Measurements from ENCODE around the gene OSR1. TPM values are rescaled to one million over a fixed set of nuclear protein-coding genes. Genes with fewer than 3 reads are reported as not detected.

OSR1 gene
- total RNA-seq, 1 experiment from 2014 or later = 2.6 TPM

- H2AFZ ChIP-seq (ENCODE audit: low read depth, low read length, poor library complexity, severe bottlenecking) = no peak overlapping the region
- no peak overlapping the region for H3K9ac ChIP-seq (ENCODE audit: low read length)
- no peak for TF ChIP-seq EGR1 (IDR thresholded peaks at IDR 0.05; ENCODE audit: low read depth)
- TF ChIP-seq REST (IDR thresholded peaks at IDR 0.05; ENCODE audit: low read depth) = no peak
- no peak for TF ChIP-seq RAD21 (IDR thresholded peaks at IDR 0.05; ENCODE audit: low read depth)
- no peak for TF ChIP-seq ZBTB33 (IDR thresholded peaks at IDR 0.05; ENCODE audit: extremely low read depth, insufficient replicate concordance, low read length)
- TF ChIP-seq POLR2A (IDR thresholded peaks at IDR 0.05; ENCODE audit: borderline replicate concordance, extremely low read depth, insufficient read depth, insufficient read length) = no peak
- TF ChIP-seq SRF (IDR thresholded peaks at IDR 0.05; ENCODE audit: low read depth) = no peak
- no peak for TF ChIP-seq SIN3A (IDR thresholded peaks at IDR 0.05; ENCODE audit: low read depth)
- TF ChIP-seq CBX3 (IDR thresholded peaks at IDR 0.05; ENCODE audit: low read depth) = no peak
- no peak for TF ChIP-seq JUND (IDR thresholded peaks at IDR 0.05)
- TF ChIP-seq CTCF (IDR thresholded peaks at IDR 0.05 in 2 of 3, conservative IDR thresholded peaks at IDR 0.05 in 1 of 3; ENCODE audit: borderline replicate concordance in 1 of 3, insufficient read depth in 1 of 3, low read depth in 2 of 3, low read length in 2 of 3) = no peak
- TF ChIP-seq EZH2phosphoT487 (IDR thresholded peaks at IDR 0.05; ENCODE audit: borderline replicate concordance) = no peak
- peaks cover 0 to 20% of the 10 kb centered on the region in 2 experiments; a peak in 2 of 4 replicates for H3K4me1 ChIP-seq (ENCODE audit: control insufficient read depth in 1 of 2, insufficient read depth in 2 of 2, low read length in 2 of 2)
- POLR2A ChIA-PET = no interaction called here
- H3K27ac ChIP-seq (ENCODE audit: low read depth, low read length) = no peak overlapping the region
- no peak overlapping the region for H3K4me2 ChIP-seq (ENCODE audit: low read length)
- H3K27me3 ChIP-seq (ENCODE audit: insufficient read depth, low read length) = peaks cover 5% of the 10 kb centered on the region; the same call in 1 of the 2 replicates
- RAD21 ChIA-PET (ENCODE audit: low non-redundant PET in 1 of 2, low total read pairs in 2 of 2, uncharacterized antibody in 2 of 2, unreplicated experiment in 2 of 2) = no interaction called here
- DNase-seq (ENCODE audit: low read depth, low spot score) = no peak
- H3K9me2 ChIP-seq (ENCODE audit: insufficient read depth) = no peaks in the 10 kb centered on the region
- H4K20me1 ChIP-seq (ENCODE audit: insufficient read depth) = no peaks in the 10 kb centered on the region
- no peak for ATAC-seq
- no TSS peak for BruUV-seq (replicated peaks)
- CTCF ChIA-PET = interaction anchor here (0.9 to 1.3 kb wide), 3 partner anchors 12 to 983 kb away, joined by 3 to 4 read pairs (median 3); no protein-coding TSS in a partner anchor
- intact Hi-C loops (cut with micrococcal nuclease) = no loop called here
- no peaks in the 10 kb centered on the region for H3K9me3 ChIP-seq (ENCODE audit: control insufficient read depth in 1 of 2, insufficient read depth in 1 of 2, low read depth in 1 of 2, low read length in 2 of 2)
- H3K36me3 ChIP-seq (ENCODE audit: control insufficient read depth in 1 of 2, insufficient read depth in 2 of 2, low read length in 2 of 2) = no peaks in the 10 kb centered on the region
- H3K79me2 ChIP-seq (ENCODE audit: insufficient read depth, low read length) = no peaks in the 10 kb centered on the region
- H3K4me3 ChIP-seq (replicated peaks in 1 of 2; ENCODE audit: low read depth in 1 of 2, low read length in 2 of 2) = no peak overlapping the region
These were observed 2.5 kb upstream of the OSR1 start for GRCh38 chr2:19360966-19361321.

Measured in HCT116 (cell line).